H9 (cell line): ENCODE measurements around the gene ANKRD11. TPM values are rescaled to one million over a fixed set of nuclear protein-coding genes. Genes with fewer than 3 reads are reported as not detected.

ENCODE experiments used
- DNase-seq: peaks from one replicate; pipeline ENCODE4 v3.0.0-alpha.2; 2017
- H2AFZ ChIP-seq: one replicate; pipeline ENCODE4 v1.6.1; 2013; ENCODE audit warnings: mild to moderate bottlenecking, low read length, control low read depth, moderate library complexity
- H2AK5ac ChIP-seq: 2 replicates; pipeline ENCODE4 v1.6.1; 2013; ENCODE audit warnings: low read length, control low read depth, mixed read lengths; ENCODE audit not compliant: insufficient read length
- H2BK120ac ChIP-seq: one replicate; pipeline ENCODE4 v1.6.1; 2013; ENCODE audit warnings: low read depth, mild to moderate bottlenecking, low read length, control low read depth, inconsistent platforms; ENCODE audit not compliant: poor library complexity, severe bottlenecking
- H2BK12ac ChIP-seq: 2 replicates; pipeline ENCODE4 v1.6.1; 2013; ENCODE audit warnings: low read length, control low read depth, mixed read lengths, low read depth; ENCODE audit not compliant: insufficient read length
- H2BK15ac ChIP-seq: 2 replicates; pipeline ENCODE4 v1.6.1; 2013; ENCODE audit warnings: low read depth, low read length, control low read depth
- H2BK20ac ChIP-seq: one replicate; pipeline ENCODE4 v1.6.1; 2013; ENCODE audit warnings: low read depth, mild to moderate bottlenecking, low read length, control low read depth, inconsistent platforms; ENCODE audit not compliant: poor library complexity, severe bottlenecking
- H2BK5ac ChIP-seq: 2 replicates; pipeline ENCODE4 v1.6.1; 2013; ENCODE audit warnings: low read length, control low read depth, mixed read lengths; ENCODE audit not compliant: insufficient read length
- H3K14ac ChIP-seq: 2 replicates; pipeline ENCODE4 v1.6.1; 2013; ENCODE audit warnings: low read length, control low read depth; ENCODE audit not compliant: insufficient read depth
- H3K18ac ChIP-seq: 2 replicates; pipeline ENCODE4 v1.6.1; 2013; ENCODE audit warnings: low read depth, mild to moderate bottlenecking, mixed read lengths, low read length, control low read depth; ENCODE audit not compliant: insufficient read length
- H3K23ac ChIP-seq: 2 replicates; pipeline ENCODE4 v1.6.1; 2013; ENCODE audit warnings: low read length, control low read depth, mixed read lengths, low read depth; ENCODE audit not compliant: insufficient read length
- H3K23me2 ChIP-seq: 2 replicates; pipeline ENCODE4 v1.6.1; 2013; ENCODE audit warnings: low read depth, mild to moderate bottlenecking, mixed read lengths, low read length, control low read depth; ENCODE audit not compliant: insufficient read length, poor library complexity, severe bottlenecking
- H3K27ac ChIP-seq: 2 replicates; pipeline ENCODE4 v1.5.1; 2013; ENCODE audit warnings: low read length, control low read depth, mixed read lengths, low read depth; ENCODE audit not compliant: insufficient read length
- H3K27me3 ChIP-seq: 2 replicates; pipeline ENCODE4 v1.6.1; 2013; ENCODE audit warnings: low read length, control low read depth, inconsistent platforms; ENCODE audit not compliant: insufficient read depth
- H3K4ac ChIP-seq: 2 replicates; pipeline ENCODE4 v1.6.1; 2013; ENCODE audit warnings: low read depth, mild to moderate bottlenecking, control low read depth, inconsistent platforms, low read length, moderate library complexity
- H3K4me1 ChIP-seq: 2 replicates; pipeline ENCODE4 v1.6.1; 2013; ENCODE audit warnings: low read length, control low read depth, inconsistent platforms; ENCODE audit not compliant: insufficient read depth
- H3K4me2 ChIP-seq: 2 replicates; pipeline ENCODE4 v1.6.1; 2013; ENCODE audit warnings: low read length, control low read depth, mixed read lengths; ENCODE audit not compliant: insufficient read length, insufficient read depth
- H3K56ac ChIP-seq: 2 replicates; pipeline ENCODE4 v1.6.1; 2013; ENCODE audit warnings: low read depth, mild to moderate bottlenecking, mixed read lengths, low read length, control low read depth; ENCODE audit not compliant: insufficient read length
- H3K79me1 ChIP-seq: 2 replicates; pipeline ENCODE4 v1.6.1; 2013; ENCODE audit warnings: low read depth, mild to moderate bottlenecking, moderate library complexity, low read length, control low read depth, inconsistent platforms; ENCODE audit not compliant: insufficient read depth, poor library complexity, severe bottlenecking
- H3K79me2 ChIP-seq: 2 replicates; pipeline ENCODE4 v1.6.1; 2013; ENCODE audit warnings: low read length, control low read depth, inconsistent platforms; ENCODE audit not compliant: insufficient read depth
- H3K9ac ChIP-seq: 2 replicates; pipeline ENCODE4 v1.6.1; 2013; ENCODE audit warnings: low read length, control low read depth, mixed read lengths; ENCODE audit not compliant: insufficient read length; ENCODE audit errors: extremely low read depth
- H3K9me3 ChIP-seq: one replicate; pipeline ENCODE4 v1.6.1; 2013; ENCODE audit warnings: low read depth, low read length, inconsistent platforms; ENCODE audit not compliant: control insufficient read depth
- H3T11ph ChIP-seq: one replicate; pipeline ENCODE4 v1.6.1; 2013; ENCODE audit warnings: mild to moderate bottlenecking, low read length, control low read depth, inconsistent platforms
- H4K20me1 ChIP-seq: one replicate; pipeline ENCODE4 v1.6.1; 2013; ENCODE audit not compliant: control insufficient read depth, insufficient read length, insufficient read depth
- H4K5ac ChIP-seq: 2 replicates; pipeline ENCODE4 v1.6.1; 2013; ENCODE audit warnings: low read depth, mild to moderate bottlenecking, mixed read lengths, low read length, control low read depth; ENCODE audit not compliant: insufficient read length
- H4K8ac ChIP-seq: replicated peaks from 2 replicates; pipeline ENCODE4 v1.6.1; 2013; ENCODE audit warnings: low read length, control low read depth, mixed read lengths, low read depth; ENCODE audit not compliant: insufficient read length
- H4K91ac ChIP-seq: 2 replicates; pipeline ENCODE4 v1.6.1; 2013; ENCODE audit warnings: low read depth, mild to moderate bottlenecking, moderate library complexity, mixed read lengths, low read length, control low read depth; ENCODE audit not compliant: insufficient read length
- H3K27ac Mint-ChIP-seq, 3 experiments: 2 replicates in 2 of 3; 3 replicates in 1 of 3; pipeline ENCODE4 v1.8.0; 2020 to 2021; ENCODE audit warnings: mixed read lengths in 3 of 3, mild to moderate bottlenecking in 1 of 3, moderate library complexity in 1 of 3
- H3K27me3 Mint-ChIP-seq: 2 replicates; pipeline ENCODE4 v1.8.0; 2021; ENCODE audit warnings: low read depth, mild to moderate bottlenecking, moderate library complexity, mixed read lengths
- H3K36me3 Mint-ChIP-seq, 3 experiments: 2 replicates in 2 of 3; 3 replicates in 1 of 3; pipeline ENCODE4 v1.8.0; 2020 to 2021; ENCODE audit warnings: low read depth in 3 of 3, mixed read lengths in 3 of 3; ENCODE audit not compliant: insufficient read depth in 1 of 3
- H3K4me1 Mint-ChIP-seq, 2 experiments: 2 replicates each; pipeline ENCODE4 v1.8.0; 2020; ENCODE audit warnings: mixed read lengths in 2 of 2
- H3K4me3 Mint-ChIP-seq, 2 experiments: 2 replicates in 1 of 2; 3 replicates in 1 of 2; pipeline ENCODE4 v1.8.0; 2020 to 2021; ENCODE audit warnings: mild to moderate bottlenecking in 2 of 2, mixed read lengths in 2 of 2, moderate library complexity in 1 of 2
- H3K9me3 Mint-ChIP-seq, 2 experiments: 2 replicates in 1 of 2; 3 replicates in 1 of 2; pipeline ENCODE4 v1.8.0; 2020; ENCODE audit warnings: mild to moderate bottlenecking in 2 of 2, mixed read lengths in 2 of 2, moderate library complexity in 1 of 2
- CTCF ChIP-seq: fragments of 200-600 bp; sonication (generic); conservative IDR thresholded peaks from 3 replicates; pipeline ENCODE4 v1.8.0; 2021; ENCODE audit warnings: antibody characterized with exemption, mild to moderate bottlenecking
- WGBS: extraction: QIAGEN DNeasy Blood & Tissue Kit; methylation state at CpG from one replicate; pipeline ENCODE4 v1.1.7; 2013; ENCODE audit warnings: missing lambda C conversion rate, low lambda C conversion rate, mixed read lengths; ENCODE audit not compliant: insufficient read length; ENCODE audit errors: extremely low coverage; 5-methylcytosine and 5-hydroxymethylcytosine counted together
- total RNA-seq: library from RNA; stranded (reverse); gene quantifications from 2 replicates; pipeline ENCODE4 v1.2.1, GENCODE V29; 2021

Gene ANKRD11
- total RNA-seq, 1 experiment from 2014 or later: 181 TPM

GRCh38 chr16:89444728-89445127 is 45.6 kb downstream of the ANKRD11 start:
- no peaks in the 10 kb centered on the region for H3K23me2 ChIP-seq
- TF ChIP-seq CTCF: no peak
- H3K9me3 ChIP-seq: no peaks in the 10 kb centered on the region
- H3K4ac ChIP-seq: no peak overlapping the region
- H3K18ac ChIP-seq: no peak overlapping the region
- no peak overlapping the region for H4K91ac ChIP-seq
- H3K4me1 ChIP-seq: peaks cover 11% of the 10 kb centered on the region; the same call in 1 of the 2 replicates
- peaks cover 68 to 69% of the 10 kb centered on the region in 2 experiments for H3K4me1 Mint-ChIP-seq
- DNase-seq: no peak
- H3K23ac ChIP-seq: no peak overlapping the region
- no peaks in the 10 kb centered on the region; the same call in 1 of the 2 replicates for H3K27me3 Mint-ChIP-seq
- no peak overlapping the region for H2AFZ ChIP-seq
- no peak overlapping the region for H2BK15ac ChIP-seq
- no peak overlapping the region for H3K9ac ChIP-seq
- peaks cover 6% of the 10 kb centered on the region for H4K20me1 ChIP-seq
- no peak overlapping the region for H4K8ac ChIP-seq
- H2AK5ac ChIP-seq: no peak overlapping the region
- H3K27ac ChIP-seq: no peak overlapping the region
- no peak overlapping the region for H3K56ac ChIP-seq
- H3K4me2 ChIP-seq: no peak overlapping the region
- H2BK12ac ChIP-seq: no peak overlapping the region
- H2BK120ac ChIP-seq: no peak overlapping the region
- H3K4me3 Mint-ChIP-seq: no peak overlapping the region
- peaks cover 1 to 14% (median 9%) of the 10 kb centered on the region in 3 experiments; a peak in 5 of 7 replicates for H3K36me3 Mint-ChIP-seq
- H2BK5ac ChIP-seq: no peak overlapping the region
- peaks cover 12% of the 10 kb centered on the region for H3K79me1 ChIP-seq
- no peaks in the 10 kb centered on the region for H3K9me3 Mint-ChIP-seq
- peaks cover 78% of the 10 kb centered on the region for H3K79me2 ChIP-seq
- no peaks in the 10 kb centered on the region for H3K27me3 ChIP-seq
- no peak overlapping the region for H3T11ph ChIP-seq
- peak overlapping the region in 2 of 3 experiments; percentile 64 to 83; a peak in 3 of 7 replicates for H3K27ac Mint-ChIP-seq
- H2BK20ac ChIP-seq: no peak overlapping the region
- no peak overlapping the region for H4K5ac ChIP-seq
- H3K14ac ChIP-seq: no peak overlapping the region
- WGBS: no CpG with 5 or more reads among the region's 3 CpGs
